ENCODE measurements around the gene ZFAND4. TPM values are rescaled to one million over a fixed set of nuclear protein-coding genes. Genes with fewer than 3 reads are reported as not detected.
"Not testable (repeated sequence)": the region's sequence is repeated elsewhere in the genome, so short reads cannot be mapped to it uniquely, and the experiment has no call there.

ZFAND4 gene
- total RNA-seq, 1 donor from 2014 or later = 19.4 TPM

DNA sequence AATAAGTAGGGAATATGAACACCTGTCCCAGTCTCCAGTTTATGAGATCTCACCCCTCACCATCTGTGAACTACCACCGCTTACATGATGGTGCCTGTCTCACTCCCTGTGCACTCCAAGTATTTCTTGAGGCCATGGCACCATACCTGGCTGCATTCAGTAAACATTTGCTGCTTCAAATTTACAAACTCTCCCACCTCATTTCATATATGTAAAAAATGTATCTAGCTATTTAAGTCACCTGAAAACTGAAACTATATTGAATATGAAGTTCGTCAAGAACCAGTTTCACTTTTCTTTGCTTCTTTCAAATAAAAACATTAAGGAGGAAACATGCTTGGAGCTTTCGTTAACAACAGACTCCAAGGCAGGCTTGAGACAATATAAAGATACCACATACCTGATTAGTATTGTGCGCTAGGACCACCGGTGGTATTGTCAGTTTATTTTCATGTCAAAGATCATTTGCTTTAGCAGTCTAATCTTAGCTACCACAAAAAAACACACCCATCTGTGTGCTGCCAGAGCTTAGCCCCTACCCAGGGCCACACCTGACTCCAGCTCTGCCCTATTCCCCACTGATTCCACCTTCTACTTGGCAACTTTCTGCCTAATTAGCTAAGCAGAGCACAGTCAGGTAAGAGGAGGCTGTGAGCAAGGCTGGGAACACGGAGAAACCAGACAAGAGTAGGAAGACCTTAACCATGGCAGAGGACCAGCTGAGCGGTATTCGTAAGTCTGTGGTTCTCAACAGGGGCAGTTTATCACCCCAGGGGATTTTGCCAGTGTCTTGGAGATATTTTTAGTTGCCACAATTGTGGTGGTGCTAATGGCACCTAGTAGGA, 92.0 kb downstream of the ZFAND4 start:
- no peak overlapping the region for H3K27ac ChIP-seq
- H3K4me3 ChIP-seq = no peak overlapping the region

DNA sequence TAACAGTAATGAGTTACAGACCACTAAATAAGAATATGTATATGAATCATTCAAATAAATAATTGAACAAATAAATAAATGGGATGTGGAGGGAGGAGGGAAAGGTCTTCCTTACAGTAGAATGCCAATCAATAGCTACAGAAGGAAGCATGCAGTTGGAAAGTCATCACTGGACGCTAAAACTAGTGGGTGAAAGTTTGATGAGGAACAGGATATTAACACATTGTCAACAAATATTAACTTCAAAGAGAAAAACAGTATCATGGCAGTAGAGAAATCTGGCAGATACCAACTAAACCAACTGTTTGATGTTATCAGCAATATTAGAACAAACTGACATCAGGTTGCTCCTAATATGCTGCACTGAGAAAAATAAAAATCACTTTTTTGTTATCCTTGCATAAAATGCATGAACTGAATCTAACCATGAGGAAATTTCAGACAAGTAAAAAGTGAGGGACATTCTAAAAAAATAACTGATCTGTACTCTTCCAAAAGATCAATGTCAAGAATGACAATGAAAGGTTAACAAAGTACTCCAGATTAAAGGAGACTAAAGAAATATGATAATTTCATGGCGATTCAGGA, 94.1 kb downstream of the ZFAND4 start:
- Histone ChIP-seq H3K27me3 (no peaks in the 10 kb centered on the region), H3K4me3 (no peak overlapping the region), H3K9me3 (no peaks in the 10 kb centered on the region), H3K27ac (no peak overlapping the region), H3K36me3 (no peaks in the 10 kb centered on the region), H3K4me1 (peaks cover 25% of the 10 kb centered on the region)
- TF ChIP-seq POLR2AphosphoS5 (IDR thresholded peaks at IDR 0.05; ENCODE audit: insufficient read depth in 1 of 2, low read depth in 1 of 2) = no peak
- intact Hi-C loops (cut with DNase I) = loop anchor here (5.0 kb wide), 1 partner anchor 409 kb away; no protein-coding TSS in a partner anchor
- no peak for DNase-seq (ENCODE audit: extremely low spot score in 2 of 2)

More for the DNA sequence above, 92.0 kb downstream of the ZFAND4 start:
- Histone ChIP-seq H3K36me3 (no peaks in the 10 kb centered on the region), H3K4me1 (peaks cover 25% of the 10 kb centered on the region), H3K9me3 (no peaks in the 10 kb centered on the region), H3K27me3 (no peaks in the 10 kb centered on the region)
- TF ChIP-seq POLR2AphosphoS5 (IDR thresholded peaks at IDR 0.05; ENCODE audit: insufficient read depth in 1 of 2, low read depth in 1 of 2) (no peak), POLR2A (IDR thresholded peaks at IDR 0.05) (no peak)
- TF ChIP-seq, protein P1, sequence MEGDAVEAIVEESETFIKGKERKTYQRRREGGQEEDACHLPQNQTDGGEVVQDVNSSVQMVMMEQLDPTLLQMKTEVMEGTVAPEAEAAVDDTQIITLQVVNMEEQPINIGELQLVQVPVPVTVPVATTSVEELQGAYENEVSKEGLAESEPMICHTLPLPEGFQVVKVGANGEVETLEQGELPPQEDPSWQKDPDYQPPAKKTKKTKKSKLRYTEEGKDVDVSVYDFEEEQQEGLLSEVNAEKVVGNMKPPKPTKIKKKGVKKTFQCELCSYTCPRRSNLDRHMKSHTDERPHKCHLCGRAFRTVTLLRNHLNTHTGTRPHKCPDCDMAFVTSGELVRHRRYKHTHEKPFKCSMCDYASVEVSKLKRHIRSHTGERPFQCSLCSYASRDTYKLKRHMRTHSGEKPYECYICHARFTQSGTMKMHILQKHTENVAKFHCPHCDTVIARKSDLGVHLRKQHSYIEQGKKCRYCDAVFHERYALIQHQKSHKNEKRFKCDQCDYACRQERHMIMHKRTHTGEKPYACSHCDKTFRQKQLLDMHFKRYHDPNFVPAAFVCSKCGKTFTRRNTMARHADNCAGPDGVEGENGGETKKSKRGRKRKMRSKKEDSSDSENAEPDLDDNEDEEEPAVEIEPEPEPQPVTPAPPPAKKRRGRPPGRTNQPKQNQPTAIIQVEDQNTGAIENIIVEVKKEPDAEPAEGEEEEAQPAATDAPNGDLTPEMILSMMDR (IDR thresholded peaks at IDR 0.05) = no peak
- intact Hi-C loops (cut with DNase I) = no loop called here
- DNase-seq (ENCODE audit: extremely low spot score in 2 of 2) = no peak

DNA sequence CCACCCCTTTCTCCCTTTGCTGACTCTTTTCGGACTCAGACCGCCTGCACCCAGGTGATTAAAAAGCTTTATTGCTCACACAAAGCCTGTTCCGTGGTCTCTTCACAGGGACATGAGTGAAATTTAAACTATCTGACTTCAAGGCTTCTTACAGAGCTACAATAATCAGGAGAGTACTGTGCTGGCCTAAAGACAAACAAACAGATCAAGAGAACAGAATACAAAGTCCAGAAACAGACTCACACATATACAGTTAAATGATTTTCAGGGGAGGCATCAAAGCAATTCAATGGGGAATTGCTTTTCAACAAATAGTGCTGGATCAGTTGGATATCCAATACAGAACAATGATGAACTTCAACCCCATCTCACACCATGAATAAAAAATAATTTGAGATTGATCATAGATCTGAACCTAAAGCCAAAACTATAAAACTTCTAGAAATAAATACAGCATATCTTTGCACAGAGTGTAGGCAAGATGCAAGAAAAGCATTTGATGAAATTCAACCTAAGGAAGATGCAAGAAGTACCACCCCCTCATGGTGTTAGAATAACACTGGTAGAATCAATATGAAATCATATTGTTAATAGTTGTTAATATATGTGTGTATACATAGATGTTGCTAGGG, 96.5 kb downstream of the ZFAND4 start:
- no peaks in the 10 kb centered on the region for H3K36me3 ChIP-seq
- intact Hi-C loops (cut with DNase I) = loop anchor here (5.0 kb wide), 1 partner anchor 411 kb away; no protein-coding TSS in a partner anchor
- H3K27ac ChIP-seq = no peak overlapping the region
- TF ChIP-seq, protein P1 (IDR thresholded peaks at IDR 0.05) = no peak
- TF ChIP-seq POLR2AphosphoS5 (IDR thresholded peaks at IDR 0.05; ENCODE audit: insufficient read depth in 1 of 2, low read depth in 1 of 2) = no peak
- TF ChIP-seq POLR2A (IDR thresholded peaks at IDR 0.05) = no peak
- no peak overlapping the region for H3K4me3 ChIP-seq
- peaks cover 9% of the 10 kb centered on the region for H3K4me1 ChIP-seq
- no peaks in the 10 kb centered on the region for H3K9me3 ChIP-seq
- H3K27me3 ChIP-seq = no peaks in the 10 kb centered on the region
- no peak for DNase-seq (ENCODE audit: extremely low spot score in 2 of 2)

DNA sequence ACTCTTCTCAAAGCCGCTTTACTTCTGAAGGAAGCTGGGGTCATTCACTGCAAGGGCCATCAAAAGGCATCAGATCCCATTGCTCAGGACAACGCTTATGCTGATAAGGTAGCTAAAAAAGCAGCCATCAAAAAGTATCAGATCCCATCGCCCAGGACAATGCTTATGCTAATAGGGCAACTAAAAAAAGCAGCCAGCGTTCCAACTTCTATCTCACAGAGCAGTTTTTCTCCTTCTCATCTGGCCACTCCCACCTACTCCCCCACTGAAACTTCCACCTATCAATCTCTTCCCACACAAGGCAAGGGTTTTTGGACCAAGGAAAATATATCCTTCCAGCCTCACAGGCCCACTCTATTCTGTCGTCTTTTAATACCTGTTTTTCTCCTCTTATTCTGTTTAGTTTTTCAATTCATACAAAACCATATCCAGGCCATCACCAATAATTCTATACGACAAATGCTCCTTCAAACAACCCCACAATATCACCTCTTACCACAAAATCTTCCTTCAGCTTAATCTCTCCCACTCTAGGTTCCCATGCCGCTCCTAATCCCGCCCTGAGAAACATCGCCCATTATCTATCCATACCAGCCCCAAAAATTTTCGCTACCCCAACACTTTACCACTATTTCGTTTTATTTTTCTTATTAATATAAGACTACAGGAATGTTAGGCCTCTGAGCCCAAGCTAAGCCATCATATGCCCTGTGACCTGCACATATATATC, 97.4 kb downstream of the ZFAND4 start:
- not testable (repeated sequence) for H3K27me3 ChIP-seq; H3K9me3 ChIP-seq; DNase-seq (ENCODE audit: extremely low spot score in 2 of 2); H3K27ac ChIP-seq; H3K4me1 ChIP-seq; H3K4me3 ChIP-seq; H3K36me3 ChIP-seq
- intact Hi-C loops (cut with DNase I) = loop anchor here (5.0 kb wide), 1 partner anchor 412 kb away; no protein-coding TSS in a partner anchor

DNA sequence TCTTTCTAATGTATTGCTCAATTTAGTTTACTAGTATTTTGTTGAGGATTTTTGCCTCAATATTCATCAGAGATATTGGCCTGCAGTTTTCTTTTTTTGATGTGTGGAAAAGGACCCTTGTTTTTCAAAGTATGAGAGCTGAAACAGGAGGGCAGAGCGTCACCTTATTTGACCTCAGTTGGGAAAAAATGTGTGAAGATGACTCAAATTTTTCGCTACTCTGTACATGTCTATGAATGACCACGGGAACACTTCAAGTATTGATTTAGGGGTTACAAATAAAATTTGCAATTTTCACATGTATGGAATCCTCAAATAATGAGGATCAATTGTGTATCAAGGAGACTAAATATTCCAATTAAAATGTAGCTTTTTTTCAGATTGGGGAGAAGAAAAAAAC, 103.1 kb downstream of the ZFAND4 start:
- TF ChIP-seq POLR2AphosphoS5 (IDR thresholded peaks at IDR 0.05; ENCODE audit: insufficient read depth in 1 of 2, low read depth in 1 of 2) (no peak), POLR2A (IDR thresholded peaks at IDR 0.05) (no peak)
- TF ChIP-seq, protein P1 (IDR thresholded peaks at IDR 0.05) = no peak
- H3K27ac ChIP-seq = no peak overlapping the region

More for the DNA sequence above, 103.1 kb downstream of the ZFAND4 start:
- no peaks in the 10 kb centered on the region for H3K4me1 ChIP-seq
- H3K4me3 ChIP-seq = no peak overlapping the region
- no peaks in the 10 kb centered on the region for H3K9me3 ChIP-seq
- no peaks in the 10 kb centered on the region for H3K27me3 ChIP-seq
- no peak for DNase-seq (ENCODE audit: extremely low spot score in 2 of 2)
- intact Hi-C loops (cut with DNase I) = no loop called here
- no peaks in the 10 kb centered on the region for H3K36me3 ChIP-seq

Data from vagina (tissue), 2 donors.